GM19043 (cell line): ENCODE results near the gene AFAP1L1.
"Not testable (repeated sequence)": the region's sequence is repeated elsewhere in the genome, so short reads cannot be mapped to it uniquely, and the experiment has no call there.

Experiments
- ATAC-seq: cut with Tn5 transposase; IDR thresholded peaks from one replicate; pipeline ENCODE4 v1.9.1; 2021; ENCODE audit warnings: low read depth; ENCODE audit not compliant: unreplicated experiment

AFAP1L1 gene

DNA sequence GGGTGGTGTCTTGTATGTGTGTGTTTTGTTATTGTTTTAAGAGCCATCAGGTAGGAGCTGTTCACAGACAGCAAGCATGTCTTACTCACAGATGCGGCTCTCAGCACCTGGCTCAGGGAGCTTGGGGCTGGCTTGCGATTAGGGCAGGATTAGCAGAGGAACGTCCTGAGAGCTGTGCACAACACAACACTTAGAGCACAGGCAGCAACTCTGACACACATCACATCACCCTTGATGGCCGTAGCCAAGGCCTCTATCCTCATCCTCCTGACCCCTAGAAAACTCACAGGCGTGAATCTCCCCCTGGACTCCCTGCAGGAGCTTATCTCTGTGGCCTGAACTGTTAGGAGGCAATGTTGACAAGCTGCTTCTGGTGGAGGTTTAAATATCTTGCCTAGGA, 114.5 kb downstream of the AFAP1L1 start:
- ATAC-seq, result no peak

- ATAC-seq, result no peak
Observed at GRCh38 chr5:149387081-149387631, 115.5 kb downstream of the AFAP1L1 start.

GRCh38 chr5:149387982-149388381, 116.3 kb downstream of the AFAP1L1 start:
- no peak for ATAC-seq

- no peak for ATAC-seq
Observed at GRCh38 chr5:149388498-149389190, 117.0 kb downstream of the AFAP1L1 start.

DNA sequence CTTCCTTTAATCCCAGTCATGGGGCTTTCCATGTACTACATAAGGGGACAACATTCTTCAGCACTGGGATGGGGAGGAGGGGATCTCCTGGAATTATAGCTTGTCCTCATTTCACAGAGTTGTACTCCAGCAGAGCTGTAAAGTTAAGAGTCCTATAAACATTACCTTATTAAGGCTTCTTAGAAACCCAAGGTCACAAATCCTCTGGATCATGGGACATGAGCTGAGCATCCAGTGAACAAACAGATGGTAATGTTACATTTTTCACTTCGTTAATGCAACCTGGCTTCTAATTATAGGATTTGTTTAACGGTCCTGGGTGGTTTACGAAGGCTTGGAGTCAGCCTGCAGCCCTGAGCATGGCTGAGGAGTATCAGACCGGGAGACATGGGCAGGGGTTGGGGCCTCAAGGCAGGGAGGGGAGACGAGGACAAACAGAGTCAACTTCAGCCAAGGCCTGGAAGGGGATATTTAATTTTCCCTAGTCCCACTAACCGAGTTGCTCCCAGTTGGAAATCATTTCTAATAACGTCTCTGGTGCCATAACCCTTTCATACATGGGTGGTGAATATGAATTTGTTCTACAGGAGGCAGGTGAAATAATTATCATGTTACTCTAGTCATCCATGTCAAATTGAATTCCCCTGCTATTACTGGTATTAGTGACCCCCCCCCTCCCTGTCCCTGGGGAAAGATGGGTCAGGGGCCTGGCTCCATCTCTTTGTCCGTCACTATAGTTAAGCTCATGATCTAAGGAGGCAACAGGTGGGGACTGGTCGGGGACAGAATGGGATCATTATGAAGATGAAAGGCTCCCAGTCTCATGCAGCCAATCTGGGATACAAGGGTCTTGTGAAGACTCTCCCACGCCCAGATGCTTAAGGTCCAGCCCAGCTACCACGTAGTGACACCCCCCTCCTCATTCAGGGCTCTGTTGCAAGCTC, 118.2 kb downstream of the AFAP1L1 start:
- no peak for ATAC-seq

GRCh38 chr5:149391076-149391475, 119.4 kb downstream of the AFAP1L1 start:
- ATAC-seq, result not testable (repeated sequence)
